H1 (cell line): ENCODE measurements around the gene FNDC1. TPM values are rescaled to one million over a fixed set of nuclear protein-coding genes. Genes with fewer than 3 reads are reported as not detected.

Experiments used
- GABPA ChIP-seq: IDR thresholded peaks from 2 replicates; pipeline ENCODE4 v1.6.1; 2011; ENCODE audit warnings: mild to moderate bottlenecking, low read length, moderate library complexity, borderline replicate concordance; ENCODE audit not compliant: insufficient read depth
- POLR2A ChIP-seq, 2 experiments: IDR thresholded peaks; 1 replicate in 1 of 2; 2 replicates in 1 of 2; pipeline ENCODE4 v1.6.1; 2011; ENCODE audit warnings: low read depth in 2 of 2, low read length in 2 of 2, mild to moderate bottlenecking in 2 of 2; ENCODE audit errors: control extremely low read depth in 1 of 2
- polyA plus RNA-seq, 7 experiments: library from polyadenylated mRNA; depleted of rRNA in 3 of 7; stranded (reverse) in 5 of 7; unstranded in 2 of 7; fragments of >200 nt in 5 of 7; fragments of 200-250 nt in 2 of 7; gene quantifications; 1 replicate in 5 of 7; 2 replicates in 1 of 7; 4 replicates in 1 of 7; pipeline versions ENCODE4 v1.2.1 to v1.2.3, GENCODE V29; 2011 to 2013; ENCODE audit warnings: missing spikeins in 2 of 7, mixed read lengths in 2 of 7
- total RNA-seq: library from RNA; stranded (reverse); fragmentation: NEBNext Ultra II Directional; extraction: Animal tissue kit (Norgen Biotek cat#: 25700); gene quantifications from 2 replicates; pipeline ENCODE4 v1.2.1, GENCODE V29; 2021
- TF ChIP-seq, protein P1 (sequence below): IDR thresholded peaks from 2 replicates; pipeline ENCODE4 v1.6.1; 2011; ENCODE audit warnings: low read depth, mild to moderate bottlenecking, low read length; ENCODE audit not compliant: insufficient read depth

The FNDC1 gene
- total and polyA plus RNA-seq, 2 of the 8 experiments (the other 6 are each of a cell fraction or from before 2014, with no cell fraction given) = 0.06 to 0.30 TPM

DNA sequence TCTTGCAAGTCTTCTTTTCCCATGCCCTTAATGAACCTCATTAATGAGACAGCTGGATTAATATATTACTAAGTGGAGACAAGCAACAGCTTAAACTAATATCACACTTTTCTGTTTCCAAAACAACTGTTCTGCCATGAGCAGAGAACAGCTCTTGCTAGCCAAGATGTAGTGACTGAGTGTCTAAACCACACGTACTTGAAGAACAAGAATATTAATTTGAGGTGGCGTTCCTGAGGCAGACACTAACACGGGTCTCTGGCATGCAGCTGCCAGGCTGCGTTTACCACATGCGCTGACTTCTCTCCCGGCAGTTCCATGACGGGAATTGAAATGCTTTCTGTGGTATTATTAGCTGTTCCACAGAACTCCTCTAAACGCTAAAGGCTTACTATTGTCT, 80.6 kb downstream of the FNDC1 start (continued):
- no peak for TF ChIP-seq POLR2A (IDR thresholded peaks at IDR 0.05; ENCODE audit: control extremely low read depth in 1 of 2, low read depth in 2 of 2, low read length in 2 of 2)
- TF ChIP-seq, protein P1, sequence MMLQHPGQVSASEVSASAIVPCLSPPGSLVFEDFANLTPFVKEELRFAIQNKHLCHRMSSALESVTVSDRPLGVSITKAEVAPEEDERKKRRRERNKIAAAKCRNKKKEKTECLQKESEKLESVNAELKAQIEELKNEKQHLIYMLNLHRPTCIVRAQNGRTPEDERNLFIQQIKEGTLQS = no peak
- no peak for TF ChIP-seq GABPA
